ENCODE measurements around the gene RPS3. TPM values are rescaled to one million over a fixed set of nuclear protein-coding genes. Genes with fewer than 3 reads are reported as not detected.

Gene RPS3
- total and polyA plus RNA-seq, 2 experiments from 2014 or later: 1,745 to 2,793 TPM

- no peaks in the 10 kb centered on the region for H3K36me3 Mint-ChIP-seq (ENCODE audit: low read depth)
- Histone ChIP-seq H3K4me1 (ENCODE audit: insufficient read depth) (no peaks in the 10 kb centered on the region; the same call in 1 of the 2 replicates), H3F3A (replicated peaks; ENCODE audit: low read depth) (no peaks in the 10 kb centered on the region), H3K27me3 (ENCODE audit: insufficient read depth) (no peaks in the 10 kb centered on the region), H3K36me3 (ENCODE audit: insufficient read depth) (no peaks in the 10 kb centered on the region), H3K27ac (ENCODE audit: low read depth) (no peak overlapping the region), H3K4me2 (no peak overlapping the region), H3K79me2 (replicated peaks; ENCODE audit: insufficient read depth) (no peaks in the 10 kb centered on the region), H3K9me2 (ENCODE audit: insufficient read depth) (no peaks in the 10 kb centered on the region), H3K4me3 (no peak overlapping the region), H2AFZ (no peak overlapping the region), H4K20me1 (replicated peaks; ENCODE audit: insufficient read depth) (no peaks in the 10 kb centered on the region)
- DNase-seq (ENCODE audit: low spot score): no peak
- H3K9me3 Mint-ChIP-seq: no peaks in the 10 kb centered on the region
- TF ChIP-seq ZNF114 (CRISPR knock-in tag; IDR thresholded peaks at IDR 0.05) (no peak), NANOG (IDR thresholded peaks at IDR 0.05; ENCODE audit: borderline replicate concordance) (no peak), POLR2AphosphoS5 (IDR thresholded peaks at IDR 0.05; ENCODE audit: low read depth) (no peak), STAT1 (IDR thresholded peaks at IDR 0.05; ENCODE audit: unreplicated experiment) (no peak), JUNB (IDR thresholded peaks at IDR 0.05; ENCODE audit: unreplicated experiment) (no peak), ZNF462 (CRISPR knock-in tag; IDR thresholded peaks at IDR 0.05) (no peak), ZNF331 (CRISPR knock-in tag; IDR thresholded peaks at IDR 0.05; ENCODE audit: low read depth) (no peak), CREB1 (CRISPR knock-in tag; IDR thresholded peaks at IDR 0.05; ENCODE audit: low read depth) (no peak)
- peaks cover 22% of the 10 kb centered on the region for H3K4me1 Mint-ChIP-seq
- peaks cover 10% of the 10 kb centered on the region for H3K27me3 Mint-ChIP-seq (ENCODE audit: insufficient read depth, low read depth, poor library complexity)
- no peak for ATAC-seq
- no peak overlapping the region for H3K27ac Mint-ChIP-seq
- H3K4me3 Mint-ChIP-seq: no peak overlapping the region
These were observed 19.1 kb upstream of the RPS3 start for GRCh38 chr11:75380245-75380644.
